ENCODE results near the gene PTMA. TPM values are rescaled to one million over a fixed set of nuclear protein-coding genes. Genes with fewer than 3 reads are reported as not detected.

Gene PTMA
- polyA plus RNA-seq, 1 of the 3 experiments (the other 2 are of a cell fraction), result 767 TPM

- TF ChIP-seq REST (IDR thresholded peaks at IDR 0.05; ENCODE audit: low read depth, low read length) (no peak), MEF2A (IDR thresholded peaks at IDR 0.05; ENCODE audit: borderline replicate concordance, low read depth) (no peak), SIN3A (IDR thresholded peaks at IDR 0.05; ENCODE audit: borderline replicate concordance, low read depth, low read length) (no peak), RXRA (IDR thresholded peaks at IDR 0.05; ENCODE audit: borderline replicate concordance, low read depth) (no peak), POLR2AphosphoS5 (IDR thresholded peaks at IDR 0.05; ENCODE audit: low read depth, low read length) (no peak)
These were observed 1.3 kb downstream of the PTMA start (continued) for GRCh38 chr2:231709636-231709980.

GRCh38 chr2:231709981-231710798 lies 1.9 kb downstream of the PTMA start:
- Histone ChIP-seq H3K9ac (peak overlapping the region; percentile 98), H2AFZ (ENCODE audit: low read depth) (no peak overlapping the region), H3K4me3 (ENCODE audit: low read depth in 2 of 2, low read length in 1 of 2) (peak overlapping the region; percentile 96 to 100), H3K4me2 (peak overlapping the region; percentile 97), H3K36me3 (replicated peaks in 1 of 2; ENCODE audit: control insufficient read depth in 1 of 2, insufficient read depth in 2 of 2, low read length in 1 of 2) (peaks cover 17 to 23% of the 10 kb centered on the region in 2 experiments), H3K79me2 (ENCODE audit: insufficient read depth) (peaks cover 60% of the 10 kb centered on the region), H3K4me1 (ENCODE audit: control insufficient read depth in 1 of 2, insufficient read depth in 2 of 2, low read depth in 1 of 2, low read length in 1 of 2) (peaks cover 16 to 43% of the 10 kb centered on the region in 2 experiments; a peak in 3 of 4 replicates), H4K20me1 (ENCODE audit: insufficient read depth) (peaks cover 64% of the 10 kb centered on the region), H3K9me2 (no peaks in the 10 kb centered on the region), H3K9me3 (no peaks in the 10 kb centered on the region), H3K27ac (ENCODE audit: low read depth in 2 of 2, low read length in 1 of 2) (peak overlapping the region; percentile 92), H3F3A (replicated peaks; ENCODE audit: insufficient read depth) (peaks cover 27% of the 10 kb centered on the region), H3K27me3 (ENCODE audit: insufficient read depth) (no peaks in the 10 kb centered on the region)
- CTCF ChIA-PET, result interaction anchor here (0.6 to 34.6 kb wide), 12 partner anchors 8 to 99 kb away, joined by 3 to 1218 read pairs (median 4); no protein-coding TSS in a partner anchor
- WGBS (ENCODE audit: low lambda C conversion rate), result 0% methylated on average over 2 of the region's 105 CpGs
- peak; percentile 95 for DNase-seq
- POLR2A ChIA-PET, result interaction anchor here (1.0 to 3.1 kb wide), 6 partner anchors 13 to 246 kb away, joined by 3 to 38 read pairs (median 4); partner anchors contain the start of gene NCL
- TF ChIP-seq FOXM1 (IDR thresholded peaks at IDR 0.05; ENCODE audit: low read depth), result no peak
- TF ChIP-seq POLR2AphosphoS5 (IDR thresholded peaks at IDR 0.05; ENCODE audit: low read depth, low read length), result no peak; the same call in 1 of the 2 replicates
- TF ChIP-seq RFX5 (IDR thresholded peaks at IDR 0.05; ENCODE audit: low read length), result no peak
- TF ChIP-seq ZBTB33 (IDR thresholded peaks at IDR 0.05; ENCODE audit: borderline replicate concordance, low read depth), result no peak
- no peak for TF ChIP-seq YY1 (IDR thresholded peaks at IDR 0.05; ENCODE audit: low read depth)
- TF ChIP-seq GABPA (IDR thresholded peaks at IDR 0.05; ENCODE audit: low read depth), result no peak
- TF ChIP-seq USF2 (IDR thresholded peaks at IDR 0.05; ENCODE audit: borderline replicate concordance, low read depth, low read length), result peak; percentile 23; the same call in 1 of the 2 replicates
- peak; percentile 59 for TF ChIP-seq CTCF (IDR thresholded peaks at IDR 0.05)
- no peak for TF ChIP-seq FOSL2 (IDR thresholded peaks at IDR 0.05; ENCODE audit: borderline replicate concordance, low read depth)
- TF ChIP-seq IRF3 (IDR thresholded peaks at IDR 0.05; ENCODE audit: low read depth, low read length), result no peak
- no peak for TF ChIP-seq MEF2A (IDR thresholded peaks at IDR 0.05; ENCODE audit: borderline replicate concordance, low read depth)
- TF ChIP-seq TEAD4 (IDR thresholded peaks at IDR 0.05; ENCODE audit: borderline replicate concordance, insufficient read depth), result no peak
- TF ChIP-seq EP300 (IDR thresholded peaks at IDR 0.05; ENCODE audit: borderline replicate concordance in 1 of 2, low read depth in 1 of 2, low read length in 1 of 2), result no peak
- TF ChIP-seq MAX (IDR thresholded peaks at IDR 0.05; ENCODE audit: low read depth), result peak; percentile 97
- TF ChIP-seq GATA2 (CRISPR knock-in tag; IDR thresholded peaks at IDR 0.05), result no peak
- peak; percentile 70; the same call in 1 of the 2 replicates for TF ChIP-seq SIN3A (IDR thresholded peaks at IDR 0.05; ENCODE audit: borderline replicate concordance, low read depth, low read length)

Measured in SK-N-SH (cell line).